ENCODE data around the gene PDP2.

The PDP2 gene

DNA sequence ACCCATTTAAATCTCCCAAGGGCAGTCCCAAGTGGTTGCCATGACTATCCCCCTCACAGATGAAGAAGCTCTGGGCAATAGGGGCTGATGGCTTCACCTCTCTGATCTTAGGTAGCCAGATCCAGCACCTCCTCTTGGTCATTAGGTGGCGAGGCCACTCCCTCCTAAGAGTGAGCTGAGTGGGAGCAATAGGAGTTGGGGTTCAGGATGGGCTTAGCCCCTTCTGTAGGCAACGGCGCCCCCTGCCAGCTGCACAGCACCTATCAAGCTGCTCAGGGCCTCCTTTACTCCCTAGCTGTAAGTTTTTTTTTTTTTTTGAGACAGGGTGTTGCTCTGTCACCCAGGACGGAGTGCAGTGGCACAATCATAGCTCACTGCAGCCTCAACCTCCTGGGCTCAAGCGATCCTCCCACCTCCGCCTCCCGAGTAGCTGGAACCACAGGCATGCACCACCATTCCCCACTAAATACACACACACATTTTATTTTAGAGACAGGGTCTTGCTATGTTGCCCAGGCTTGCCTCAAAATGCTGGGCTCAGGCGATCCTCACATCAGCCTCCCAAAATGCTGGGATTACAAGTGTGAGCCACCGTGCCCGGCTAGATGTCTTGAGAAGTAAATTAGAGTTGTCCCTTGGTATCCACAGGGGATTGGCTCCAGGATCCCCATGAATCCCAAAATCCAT, 48.5 kb downstream of the PDP2 start:
- Histone ChIP-seq H3F3A (ENCODE audit: control insufficient read depth, insufficient read depth) (0 out of 2 replicates have a peak, but pooled peaks cover 3% of the 10 kb centered on the region), H3K27ac (ENCODE audit: low read depth, low read length) (no peak overlapping the region), H3K27me3 (ENCODE audit: control insufficient read depth, low read length) (peaks cover 25% of the 10 kb centered on the region), H4K20me1 (ENCODE audit: control insufficient read depth, insufficient read depth, low read depth, low read length) (peaks cover 5% of the 10 kb centered on the region; the same call in 1 of the 2 replicates), H3K9me2 (replicated peaks; ENCODE audit: control insufficient read depth, low read length) (no peaks in the 10 kb centered on the region), H3K9me3 (ENCODE audit: control insufficient read depth, insufficient read depth, low read length) (no peaks in the 10 kb centered on the region), H3K36me3 (ENCODE audit: control insufficient read depth, low read length) (peaks cover 11% of the 10 kb centered on the region; the same call in 1 of the 2 replicates), H3K4me1 (ENCODE audit: control insufficient read depth, low read length) (peaks cover 11% of the 10 kb centered on the region), H3K79me2 (ENCODE audit: control insufficient read depth, low read length) (peaks cover 16% of the 10 kb centered on the region), H3K4me2 (ENCODE audit: low read length) (no peak overlapping the region), H3K4me3 (ENCODE audit: low read length) (no peak overlapping the region)
- TF ChIP-seq, protein P1, sequence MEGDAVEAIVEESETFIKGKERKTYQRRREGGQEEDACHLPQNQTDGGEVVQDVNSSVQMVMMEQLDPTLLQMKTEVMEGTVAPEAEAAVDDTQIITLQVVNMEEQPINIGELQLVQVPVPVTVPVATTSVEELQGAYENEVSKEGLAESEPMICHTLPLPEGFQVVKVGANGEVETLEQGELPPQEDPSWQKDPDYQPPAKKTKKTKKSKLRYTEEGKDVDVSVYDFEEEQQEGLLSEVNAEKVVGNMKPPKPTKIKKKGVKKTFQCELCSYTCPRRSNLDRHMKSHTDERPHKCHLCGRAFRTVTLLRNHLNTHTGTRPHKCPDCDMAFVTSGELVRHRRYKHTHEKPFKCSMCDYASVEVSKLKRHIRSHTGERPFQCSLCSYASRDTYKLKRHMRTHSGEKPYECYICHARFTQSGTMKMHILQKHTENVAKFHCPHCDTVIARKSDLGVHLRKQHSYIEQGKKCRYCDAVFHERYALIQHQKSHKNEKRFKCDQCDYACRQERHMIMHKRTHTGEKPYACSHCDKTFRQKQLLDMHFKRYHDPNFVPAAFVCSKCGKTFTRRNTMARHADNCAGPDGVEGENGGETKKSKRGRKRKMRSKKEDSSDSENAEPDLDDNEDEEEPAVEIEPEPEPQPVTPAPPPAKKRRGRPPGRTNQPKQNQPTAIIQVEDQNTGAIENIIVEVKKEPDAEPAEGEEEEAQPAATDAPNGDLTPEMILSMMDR (IDR thresholded peaks at IDR 0.05; ENCODE audit: low read depth, low read length, poor library complexity, severe bottlenecking) = peak; percentile 70
- no peak for TF ChIP-seq EZH2phosphoT487 (IDR thresholded peaks at IDR 0.05; ENCODE audit: borderline replicate concordance, low read length)

DNA sequence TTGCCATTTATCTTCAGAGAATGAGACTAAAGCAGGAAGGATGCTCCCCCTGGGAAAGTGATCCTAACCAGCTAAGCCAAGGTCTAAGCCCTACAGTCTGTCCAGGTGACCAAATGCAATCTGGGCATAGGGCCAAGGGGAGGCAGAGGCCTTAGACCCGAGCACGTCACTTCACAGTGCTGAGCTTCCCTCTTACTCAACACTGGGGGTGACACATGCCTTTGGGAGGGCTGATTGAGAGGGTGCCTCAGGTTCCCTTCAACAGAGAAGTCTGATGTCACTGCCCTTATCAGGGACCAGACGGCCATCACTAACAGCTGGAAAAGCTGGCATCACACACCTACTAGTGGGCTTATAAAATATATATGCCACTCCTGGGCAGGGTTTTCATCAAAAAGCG, 49.9 kb downstream of the PDP2 start:
- Histone ChIP-seq H3K4me1 (ENCODE audit: control insufficient read depth, low read length) (peaks cover 13% of the 10 kb centered on the region), H3K9me2 (replicated peaks; ENCODE audit: control insufficient read depth, low read length) (no peaks in the 10 kb centered on the region), H3K27me3 (ENCODE audit: control insufficient read depth, low read length) (peaks cover 13% of the 10 kb centered on the region), H3K79me2 (ENCODE audit: control insufficient read depth, low read length) (peaks cover 29% of the 10 kb centered on the region), H3K36me3 (ENCODE audit: control insufficient read depth, low read length) (peaks cover 14% of the 10 kb centered on the region), H3K4me3 (ENCODE audit: low read length) (no peak overlapping the region), H3F3A (ENCODE audit: control insufficient read depth, insufficient read depth) (0 out of 2 replicates have a peak, but pooled peaks cover 3% of the 10 kb centered on the region), H4K20me1 (ENCODE audit: control insufficient read depth, insufficient read depth, low read depth, low read length) (peaks cover 5% of the 10 kb centered on the region; the same call in 1 of the 2 replicates), H3K27ac (ENCODE audit: low read depth, low read length) (no peak overlapping the region), H3K9me3 (ENCODE audit: control insufficient read depth, insufficient read depth, low read length) (no peaks in the 10 kb centered on the region), H3K4me2 (ENCODE audit: low read length) (no peak overlapping the region)
- no peak for TF ChIP-seq EZH2phosphoT487 (IDR thresholded peaks at IDR 0.05; ENCODE audit: borderline replicate concordance, low read length)
- TF ChIP-seq, protein P1 (IDR thresholded peaks at IDR 0.05; ENCODE audit: low read depth, low read length, poor library complexity, severe bottlenecking) = no peak

DNA sequence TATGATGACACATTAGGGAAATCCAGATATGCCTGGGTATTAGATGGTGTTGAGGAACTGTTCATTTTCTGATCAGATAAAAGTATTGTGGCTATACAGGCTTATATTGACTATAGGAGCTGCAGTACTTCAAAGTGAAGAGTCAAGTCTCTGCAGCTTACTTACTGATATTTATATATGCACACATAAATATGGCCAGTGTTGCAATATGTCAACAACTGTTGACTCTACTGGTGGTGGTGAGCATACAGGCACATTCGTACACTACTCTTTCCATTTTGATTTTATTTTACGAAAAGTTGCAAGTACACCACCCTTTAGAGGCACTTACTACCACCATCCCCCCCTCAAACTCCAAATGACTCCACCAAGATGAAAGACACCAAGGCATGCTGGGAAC, 51.4 kb downstream of the PDP2 start:
- H3K4me1 ChIP-seq (ENCODE audit: control insufficient read depth, low read length) = peaks cover 22% of the 10 kb centered on the region
- 0 out of 2 replicates have a peak, but pooled peaks cover 3% of the 10 kb centered on the region for H3F3A ChIP-seq (ENCODE audit: control insufficient read depth, insufficient read depth)
- TF ChIP-seq EZH2phosphoT487 (IDR thresholded peaks at IDR 0.05; ENCODE audit: borderline replicate concordance, low read length) = no peak
- TF ChIP-seq, protein P1 (IDR thresholded peaks at IDR 0.05; ENCODE audit: low read depth, low read length, poor library complexity, severe bottlenecking) = no peak

More for the DNA sequence above, 51.4 kb downstream of the PDP2 start:
- no peak overlapping the region for H3K4me2 ChIP-seq (ENCODE audit: low read length)
- no peaks in the 10 kb centered on the region for H3K9me3 ChIP-seq (ENCODE audit: control insufficient read depth, insufficient read depth, low read length)
- H3K9me2 ChIP-seq (replicated peaks; ENCODE audit: control insufficient read depth, low read length) = no peaks in the 10 kb centered on the region
- H3K4me3 ChIP-seq (ENCODE audit: low read length) = no peak overlapping the region
- H3K79me2 ChIP-seq (ENCODE audit: control insufficient read depth, low read length) = peaks cover 40% of the 10 kb centered on the region
- no peaks in the 10 kb centered on the region for H3K27me3 ChIP-seq (ENCODE audit: control insufficient read depth, low read length)
- peaks cover 5% of the 10 kb centered on the region; the same call in 1 of the 2 replicates for H4K20me1 ChIP-seq (ENCODE audit: control insufficient read depth, insufficient read depth, low read depth, low read length)
- no peak overlapping the region for H3K27ac ChIP-seq (ENCODE audit: low read depth, low read length)
- peaks cover 14% of the 10 kb centered on the region for H3K36me3 ChIP-seq (ENCODE audit: control insufficient read depth, low read length)
